GM18502 (cell line): ENCODE measurements around the gene ATG16L1.

Experiments
- ATAC-seq: cut with Tn5 transposase; IDR thresholded peaks from one replicate; pipeline ENCODE4 v1.9.1; 2021; ENCODE audit warnings: mild to moderate bottlenecking; ENCODE audit not compliant: unreplicated experiment, poor library complexity

The ATG16L1 gene

DNA sequence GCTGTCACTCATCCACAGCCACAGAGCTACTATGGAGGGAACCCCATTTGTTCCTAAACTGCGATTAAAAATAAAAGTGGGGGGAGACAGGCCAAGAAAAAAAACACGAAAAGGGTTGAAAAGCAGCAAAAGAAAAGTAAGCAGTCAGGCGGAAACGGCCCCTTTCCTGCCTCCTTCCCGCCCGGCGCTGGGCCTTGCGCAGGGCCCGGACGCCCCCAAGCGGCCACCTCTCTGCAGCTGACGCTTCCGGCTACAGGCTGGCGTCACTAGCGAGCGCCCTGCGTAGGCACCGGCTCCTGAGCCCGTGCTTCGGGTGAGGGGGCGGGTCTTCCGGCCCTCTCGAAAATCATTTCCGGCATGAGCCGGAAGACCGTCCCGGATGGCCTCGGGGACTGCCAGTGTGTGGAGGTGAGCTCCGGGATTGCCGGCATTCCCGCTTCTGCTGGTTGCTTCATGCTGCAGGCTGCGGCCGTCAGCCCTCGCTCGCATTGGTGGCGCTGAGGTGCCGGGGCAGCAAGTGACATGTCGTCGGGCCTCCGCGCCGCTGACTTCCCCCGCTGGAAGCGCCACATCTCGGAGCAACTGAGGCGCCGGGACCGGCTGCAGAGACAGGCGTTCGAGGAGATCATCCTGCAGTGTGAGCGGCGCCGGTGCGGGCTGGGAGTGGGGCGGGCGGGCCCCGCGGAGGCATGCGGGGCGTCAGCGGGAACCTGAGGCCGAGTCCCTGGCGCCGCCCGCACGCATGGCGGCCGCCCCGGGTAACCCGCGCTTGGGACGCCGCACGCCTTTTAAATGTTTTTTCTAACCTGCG is at the start of gene ATG16L1:
Gene ATG16L1, plus strand, starts transcription at position 368 of the 811 bp plus-strand sequence. Its CDS starts 155 bp downstream, at position 523.
- ATAC-seq: peak; percentile 94

DNA sequence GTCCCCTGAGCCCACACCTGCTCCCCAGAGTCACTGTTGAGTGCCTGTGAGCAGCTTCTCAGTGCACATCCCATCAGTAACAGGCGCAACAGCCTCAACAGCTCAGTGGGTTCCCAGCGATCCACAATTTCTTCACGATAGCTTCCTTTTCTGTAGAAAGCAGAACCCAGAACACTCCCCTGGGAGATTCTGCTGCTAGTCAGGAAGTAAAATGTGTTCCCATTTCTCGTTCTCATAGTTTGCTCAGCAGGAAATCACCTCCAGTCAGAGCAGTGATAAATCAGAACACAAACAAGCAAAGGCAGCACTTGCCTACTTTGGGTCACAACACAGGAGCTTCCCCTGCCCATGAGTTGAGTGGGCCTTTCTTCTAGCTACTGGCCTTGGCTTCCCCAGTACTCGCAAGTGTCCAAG is 48.9 kb upstream of the ATG16L1 start:
- ATAC-seq: no peak

DNA sequence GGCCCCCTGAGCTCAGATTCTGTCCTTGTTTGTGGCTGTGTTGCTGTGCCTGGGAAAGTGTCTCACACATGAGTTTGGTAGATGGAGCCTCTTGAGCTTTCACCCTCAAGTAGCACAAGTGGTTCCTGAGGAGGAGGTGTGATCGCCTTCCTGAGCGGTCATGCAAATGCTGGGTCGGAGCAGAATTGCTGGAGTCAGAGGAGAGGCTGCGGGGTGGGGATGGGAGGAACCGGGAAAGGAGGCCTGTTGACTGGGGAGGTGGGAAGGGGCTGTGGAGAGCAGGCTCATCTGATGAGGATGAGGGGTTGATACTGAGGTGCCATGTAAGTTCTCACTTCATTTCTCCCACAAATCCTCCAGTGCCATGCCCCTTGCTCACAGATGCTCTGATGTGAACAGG is 48.4 kb upstream of the ATG16L1 start:
- ATAC-seq: no peak

DNA sequence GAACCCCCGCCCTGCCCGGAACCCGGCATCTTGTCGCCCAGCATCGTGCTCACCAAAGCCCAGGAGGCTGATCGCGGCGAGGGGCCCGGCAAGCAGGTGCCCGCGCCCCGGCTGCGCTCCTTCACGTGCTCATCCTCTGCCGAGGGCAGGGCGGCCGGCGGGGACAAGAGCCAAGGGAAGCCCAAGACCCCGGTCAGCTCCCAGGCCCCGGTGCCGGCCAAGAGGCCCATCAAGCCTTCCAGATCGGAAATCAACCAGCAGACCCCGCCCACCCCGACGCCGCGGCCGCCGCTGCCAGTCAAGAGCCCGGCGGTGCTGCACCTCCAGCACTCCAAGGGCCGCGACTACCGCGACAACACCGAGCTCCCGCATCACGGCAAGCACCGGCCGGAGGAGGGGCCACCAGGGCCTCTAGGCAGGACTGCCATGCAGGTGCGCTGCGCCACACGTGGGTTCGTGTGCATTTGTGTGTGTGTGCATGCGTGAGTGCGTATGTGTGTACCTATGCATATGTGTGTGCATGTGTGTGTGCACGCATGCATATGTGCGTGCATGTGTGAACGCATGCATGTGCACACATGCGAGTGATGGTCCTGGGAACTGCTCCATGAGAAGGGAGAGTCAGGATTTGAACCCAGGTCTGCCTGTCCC is 47.1 kb upstream of the ATG16L1 start:
- ATAC-seq: no peak

DNA sequence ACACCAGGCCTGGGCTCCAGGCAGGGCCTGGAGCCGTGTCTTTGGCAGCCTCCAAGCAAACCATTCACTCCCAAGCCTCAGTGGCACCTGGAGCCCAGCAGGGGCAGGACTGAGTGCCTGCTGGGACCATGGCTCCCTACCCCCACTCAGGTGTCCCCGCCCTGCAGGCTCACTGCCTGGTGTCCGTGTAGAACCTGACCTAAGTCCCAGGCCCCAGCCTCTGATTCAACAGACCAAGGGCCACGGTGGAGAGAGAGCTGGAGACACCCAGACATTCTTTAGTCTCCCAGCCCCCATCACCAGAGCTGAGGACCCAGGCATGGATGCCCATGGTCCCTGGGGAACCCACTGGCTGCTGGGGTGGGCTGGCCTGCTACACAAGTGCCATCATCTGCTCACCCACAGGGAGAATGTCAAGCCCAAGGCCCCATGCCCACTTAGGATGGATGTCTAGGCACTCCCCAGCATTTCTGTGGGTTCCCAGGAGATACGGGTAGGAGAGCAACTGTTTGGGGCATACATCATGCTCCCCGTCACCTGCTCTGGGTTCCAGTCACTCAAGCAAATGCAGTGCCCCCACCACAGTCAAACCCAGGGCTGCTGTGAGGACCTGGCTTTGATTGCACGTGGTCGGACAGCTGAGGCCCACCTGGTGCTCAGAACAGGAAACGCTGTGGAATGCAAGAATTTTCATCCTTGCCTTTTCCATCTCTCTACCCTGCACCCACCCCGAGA is 42.9 kb upstream of the ATG16L1 start:
- no peak for ATAC-seq

DNA sequence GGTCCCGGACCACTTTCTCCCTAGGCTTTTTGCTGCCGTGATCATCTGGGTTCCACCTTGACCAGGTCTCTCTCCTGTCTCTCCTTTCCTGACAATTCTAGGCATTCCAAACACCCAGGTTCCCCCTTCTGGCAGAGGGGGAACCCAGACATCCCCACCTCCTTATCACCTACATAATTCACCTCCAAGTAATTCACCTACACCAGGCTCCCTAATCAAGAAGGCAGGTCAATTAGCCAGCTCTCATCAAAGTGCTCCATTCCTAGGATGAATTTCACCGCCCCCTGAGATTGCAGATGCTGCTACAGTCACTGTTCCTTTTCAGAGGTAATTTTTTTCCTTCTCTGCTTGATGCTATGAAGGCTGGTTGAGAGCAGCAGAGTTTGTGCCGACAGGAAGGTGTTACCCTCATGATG is 42.3 kb upstream of the ATG16L1 start:
- no peak for ATAC-seq

DNA sequence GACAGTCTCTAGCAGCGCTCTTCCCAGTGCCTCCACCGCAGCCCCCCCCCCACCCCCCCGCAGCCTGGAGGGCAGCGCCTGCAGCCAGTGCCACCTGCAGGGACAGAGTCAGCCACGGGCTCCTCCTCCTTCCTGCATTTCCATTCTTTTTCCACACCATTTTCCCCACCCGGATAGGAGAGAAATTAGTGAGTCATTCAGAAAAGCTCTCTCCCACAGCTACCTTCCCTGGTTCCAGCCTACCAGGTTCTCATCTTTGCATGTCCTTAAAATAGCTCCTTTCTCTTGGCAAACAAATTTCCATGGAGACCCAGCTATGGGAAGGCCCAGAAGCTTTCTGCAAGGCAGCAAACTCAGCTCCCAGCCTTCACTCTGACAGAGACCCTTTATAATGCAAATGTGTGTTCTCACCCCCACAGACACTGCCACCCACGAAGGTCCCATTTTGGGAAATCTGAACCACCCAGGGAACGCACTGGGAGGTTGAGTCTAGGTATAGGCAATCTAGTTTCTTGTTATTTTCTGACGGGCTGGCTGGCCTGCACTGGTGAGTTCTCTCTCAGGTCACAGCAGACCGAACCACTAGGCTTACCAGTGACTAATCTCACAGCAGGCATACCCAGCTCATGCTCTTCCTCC is 41.8 kb upstream of the ATG16L1 start:
- no peak for ATAC-seq

DNA sequence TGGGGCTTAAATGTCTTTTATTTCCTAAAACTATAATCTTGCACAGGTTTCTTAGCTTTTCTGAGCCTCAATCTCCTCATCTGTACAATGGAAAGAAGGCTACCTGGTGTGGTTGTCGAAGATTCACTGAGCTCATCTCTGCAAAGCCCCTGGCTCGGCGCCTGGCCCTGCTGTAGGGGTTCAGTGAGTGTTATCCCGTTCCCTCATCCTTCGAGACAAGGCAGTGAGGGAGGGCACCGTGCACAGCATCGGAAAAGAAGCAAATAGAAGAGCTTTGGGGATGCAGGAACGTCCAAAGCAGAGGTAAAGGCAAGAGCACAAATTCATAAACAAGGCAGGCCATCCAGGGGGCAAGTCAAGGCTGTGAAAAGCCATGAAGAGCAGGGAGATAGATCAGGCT is 41.2 kb upstream of the ATG16L1 start:
- ATAC-seq: no peak

DNA sequence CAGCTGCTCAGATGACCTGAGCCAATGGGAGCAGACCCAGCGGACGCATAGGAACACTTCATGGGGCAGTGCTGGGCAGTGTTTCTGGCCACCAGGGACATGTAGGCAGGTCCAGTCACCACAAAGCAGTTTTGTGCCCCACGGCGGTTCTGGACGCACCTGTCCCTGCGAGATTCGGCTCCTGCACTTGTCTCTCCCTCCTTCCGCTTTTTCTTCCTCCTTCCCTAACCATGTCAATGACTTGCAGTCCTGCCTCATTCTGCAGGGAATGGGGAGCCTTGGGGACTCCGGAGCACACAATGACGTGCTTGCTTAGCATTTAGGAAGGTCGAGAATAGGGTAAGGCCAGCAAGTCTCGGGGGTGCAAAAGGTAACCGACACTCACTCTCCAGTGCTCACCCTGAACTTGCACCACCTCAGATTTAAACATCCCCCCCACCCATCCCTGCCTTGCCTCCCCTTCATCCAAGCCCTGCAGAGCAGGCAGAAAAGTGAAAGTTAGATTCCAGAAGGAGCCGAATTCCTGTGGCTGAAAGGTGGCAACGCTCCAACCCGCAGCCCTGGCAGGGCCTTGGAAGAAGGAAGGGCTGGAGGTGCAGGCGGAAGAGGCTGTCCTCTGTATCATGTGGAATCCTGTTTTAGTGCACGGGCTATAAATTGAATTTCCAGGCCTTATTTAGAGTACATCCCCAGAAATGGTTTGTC is 40.5 kb upstream of the ATG16L1 start:
- ATAC-seq: no peak

DNA sequence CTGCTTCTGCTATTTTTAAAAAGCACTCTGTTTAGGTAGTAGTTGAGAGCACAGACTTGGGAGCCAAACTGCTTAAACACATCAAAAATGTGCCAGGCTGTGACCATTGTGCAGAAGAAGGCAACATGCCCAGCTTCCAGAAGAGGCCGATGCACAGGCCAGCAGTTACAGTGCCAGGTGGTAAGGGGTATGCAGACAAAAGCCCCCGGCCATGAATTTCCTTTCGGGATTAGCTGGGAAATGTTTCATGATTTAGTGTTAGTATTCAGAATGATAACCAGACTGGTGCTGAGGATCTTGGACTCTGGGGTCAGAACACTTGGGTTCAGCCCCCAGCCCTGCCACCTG is 40.0 kb upstream of the ATG16L1 start:
- no peak for ATAC-seq

DNA sequence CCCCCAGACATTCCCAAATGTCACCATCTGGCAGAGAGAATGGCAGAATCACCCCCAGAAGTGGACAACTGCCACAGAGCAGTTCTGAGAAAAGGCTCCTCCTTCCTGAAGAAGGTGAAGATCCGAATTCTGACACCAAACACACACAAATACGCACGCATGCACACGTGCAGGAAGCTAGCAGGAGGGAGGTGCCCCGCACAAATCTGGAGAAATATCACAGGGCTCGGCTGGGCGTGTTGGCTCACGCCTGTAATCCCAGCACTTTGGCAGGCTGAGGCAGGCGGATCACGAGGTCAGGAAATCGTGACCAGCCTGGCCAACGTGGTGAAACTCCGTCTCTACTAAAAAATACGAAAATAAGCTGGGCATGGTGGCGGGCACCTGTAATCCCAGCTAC is 38.5 kb upstream of the ATG16L1 start:
- ATAC-seq: no peak

DNA sequence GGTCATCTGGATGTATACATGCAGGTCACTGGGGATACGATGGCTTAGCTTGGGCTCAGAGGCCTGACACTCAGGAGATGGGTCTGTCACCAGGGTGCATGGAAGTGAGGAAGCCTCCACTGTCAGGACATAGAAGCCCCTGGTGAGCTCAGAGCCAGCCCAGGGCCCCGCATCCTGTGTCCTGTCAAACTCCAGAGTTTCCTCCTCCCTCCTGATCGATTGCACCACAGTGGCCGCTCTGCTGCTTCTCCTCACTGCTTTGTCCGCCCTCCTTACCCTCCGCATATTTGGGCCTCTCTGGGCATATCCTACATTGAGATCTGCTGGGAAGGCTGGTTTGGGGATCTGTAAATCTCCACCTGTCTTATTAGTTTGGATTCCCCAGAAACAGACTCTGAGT is 37.5 kb upstream of the ATG16L1 start:
- ATAC-seq: no peak

DNA sequence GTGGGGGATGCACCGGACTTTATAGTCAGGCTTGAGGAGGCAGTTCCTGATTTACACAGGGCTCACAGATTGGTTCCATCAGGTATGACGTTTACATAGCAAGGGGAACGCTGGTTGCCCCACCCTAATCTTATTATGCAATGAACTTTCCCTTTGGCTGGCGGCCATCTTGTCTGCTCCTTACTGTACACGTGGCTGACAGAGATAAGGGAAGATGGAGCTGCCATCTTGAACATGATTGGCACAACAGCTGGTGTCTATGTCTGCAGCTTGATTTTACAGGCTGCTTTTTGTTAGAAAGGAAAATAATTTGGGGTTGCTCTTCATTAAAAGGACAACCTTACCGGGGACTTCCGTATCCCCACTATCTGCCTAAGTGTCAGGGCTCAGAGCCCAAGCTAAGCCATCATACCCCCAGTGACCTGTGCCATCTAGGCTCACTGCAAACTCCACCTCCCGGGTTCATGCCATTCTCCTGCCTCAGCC is 33.5 kb upstream of the ATG16L1 start:
- ATAC-seq: no peak

DNA sequence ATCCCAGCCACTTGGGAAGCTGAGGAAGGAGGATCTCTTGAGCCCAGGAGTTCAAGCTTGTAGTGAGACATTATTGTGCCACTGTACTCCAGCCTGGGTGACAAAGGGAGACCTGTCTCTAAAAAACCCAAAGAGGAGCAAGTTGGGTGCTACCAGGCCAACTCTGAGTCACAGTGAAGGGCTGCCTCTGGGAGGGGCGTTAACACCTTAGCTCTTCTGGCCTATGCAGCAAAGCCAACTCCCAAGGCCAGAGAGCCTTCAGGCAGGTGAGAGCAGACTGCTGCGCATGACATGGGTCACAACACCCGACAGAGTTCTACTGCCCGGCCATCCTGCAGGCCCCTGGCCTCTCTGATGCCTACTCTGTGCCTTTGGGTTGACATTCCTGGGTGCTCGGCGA is 32.6 kb upstream of the ATG16L1 start:
- no peak for ATAC-seq

DNA sequence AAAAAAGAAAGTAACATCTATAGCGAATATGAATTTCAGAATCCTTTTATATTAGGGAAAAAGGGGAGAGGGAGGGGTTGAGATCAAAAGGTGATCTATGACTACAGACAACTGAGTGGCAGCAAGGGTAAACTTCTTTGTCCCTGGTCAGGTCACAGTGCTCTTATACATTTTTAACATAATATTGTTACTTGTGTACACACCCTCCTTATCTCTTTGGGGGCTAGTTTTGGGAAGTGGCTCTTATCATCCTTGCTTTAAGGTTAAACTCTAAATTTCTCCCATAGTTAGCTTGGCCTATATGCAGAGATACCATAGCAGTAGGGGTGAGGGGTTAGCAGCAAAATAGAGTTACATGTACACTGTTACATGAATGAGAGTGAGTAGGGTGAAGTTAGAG is 31.6 kb upstream of the ATG16L1 start:
- ATAC-seq: no peak

DNA sequence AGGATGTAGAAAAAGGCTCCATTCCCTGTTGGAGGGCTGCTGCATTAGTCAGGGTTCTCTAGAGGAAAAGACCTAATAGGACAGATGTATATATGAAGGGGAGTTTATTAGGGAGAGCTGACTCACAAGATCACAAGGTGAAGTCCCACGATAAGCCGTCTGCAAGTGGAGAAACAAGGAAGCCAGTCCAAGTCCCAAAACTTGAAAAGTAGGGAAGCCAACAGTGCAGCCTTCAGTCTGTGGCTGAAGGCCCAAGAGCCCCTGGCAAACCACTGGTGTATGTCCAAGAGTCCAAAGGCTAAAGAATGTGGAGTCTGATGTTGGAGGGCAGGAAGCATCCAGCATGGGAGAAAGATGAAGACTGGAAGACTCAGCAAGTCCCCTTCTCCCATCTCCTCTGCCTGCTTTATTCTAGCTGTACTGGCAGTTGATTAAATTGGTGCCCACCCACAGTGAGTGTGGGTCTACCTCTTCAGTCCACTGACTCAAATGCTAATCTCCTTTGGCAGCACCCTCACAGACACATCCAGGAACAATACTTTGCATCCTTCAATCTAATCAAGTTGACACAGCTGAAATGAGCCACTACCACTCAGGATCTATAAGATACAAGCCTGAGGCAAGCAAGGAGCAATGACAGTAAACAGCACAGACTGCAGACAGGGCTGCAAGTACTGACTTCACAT is 30.0 kb upstream of the ATG16L1 start:
- no peak for ATAC-seq

DNA sequence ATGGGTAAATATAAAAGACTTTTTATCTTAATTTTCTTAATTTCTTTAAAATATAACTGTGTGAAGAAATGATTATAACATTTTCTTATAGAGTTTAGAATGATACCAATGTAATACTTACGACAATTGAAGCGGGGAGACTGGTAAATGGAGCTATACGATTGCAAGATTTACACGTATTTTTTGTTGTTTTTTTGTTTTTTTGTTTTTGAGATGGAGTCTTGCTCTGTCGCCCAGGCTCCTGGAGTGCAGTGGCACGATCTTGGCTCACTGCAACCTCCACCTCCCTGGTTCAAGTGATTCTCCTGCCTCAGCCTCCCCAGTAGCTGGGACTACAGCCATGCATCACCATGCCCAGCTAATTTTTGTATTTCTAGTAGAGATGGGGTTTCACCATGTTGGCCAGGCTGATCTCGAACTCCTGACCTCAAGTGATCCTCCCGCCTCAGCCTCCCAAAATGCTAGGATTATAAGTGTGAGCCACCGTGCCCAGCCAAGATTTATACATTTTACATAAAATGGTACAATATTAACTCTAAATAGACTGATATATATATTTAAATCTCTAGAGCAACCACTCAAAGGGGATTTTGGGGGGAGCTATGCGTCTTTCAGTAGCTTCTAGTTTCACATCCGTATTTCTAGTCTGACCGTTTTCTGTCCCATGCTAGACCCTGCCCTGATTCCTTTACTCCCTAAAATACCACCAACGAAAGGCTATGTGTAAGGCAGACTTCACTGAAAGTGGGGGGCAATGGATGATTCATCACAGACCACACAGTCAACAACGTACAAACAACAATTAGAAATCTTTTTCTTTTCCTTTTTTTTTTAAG is 28.2 kb upstream of the ATG16L1 start:
- peak; percentile 85 for ATAC-seq

DNA sequence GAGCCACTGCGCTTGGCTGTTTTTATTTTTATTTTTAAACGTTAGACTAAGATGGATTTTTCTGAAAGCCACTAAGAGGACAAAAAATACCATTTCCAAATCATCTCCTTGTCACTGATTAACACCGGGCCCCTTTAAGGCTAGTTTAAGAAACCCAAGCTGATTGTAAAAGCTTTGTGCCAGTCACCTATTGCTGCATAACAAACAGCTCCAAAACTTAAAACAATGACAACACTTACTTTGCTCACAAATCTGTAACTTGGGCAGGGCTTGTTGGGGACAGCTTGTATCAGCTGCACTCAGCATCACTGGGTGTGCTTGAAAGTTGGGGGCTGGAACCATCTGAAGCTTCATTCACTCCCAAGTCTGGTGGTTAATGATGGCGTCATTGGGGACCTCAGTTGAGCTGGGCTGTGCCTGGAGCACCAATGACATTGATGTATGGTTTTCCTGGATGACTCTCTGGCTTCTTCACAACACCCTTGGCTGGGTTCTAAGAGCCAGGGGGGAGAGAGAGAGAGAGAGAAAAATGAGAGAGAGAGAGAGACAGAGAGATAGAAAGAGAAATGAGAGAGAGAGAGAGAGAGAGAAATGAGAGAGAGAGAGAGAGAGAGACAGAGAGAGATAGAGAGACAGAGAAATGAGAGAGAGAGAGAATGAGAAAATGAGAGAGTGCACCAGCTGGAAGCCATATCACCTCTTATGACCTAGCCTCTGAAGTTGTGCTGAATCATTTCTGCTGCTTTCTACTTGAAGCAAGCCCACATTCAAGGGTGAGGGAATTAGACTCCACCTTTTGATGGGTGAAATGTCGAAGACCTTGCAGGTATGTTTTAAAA is 26.0 kb upstream of the ATG16L1 start:
- ATAC-seq: no peak
